ENCODE measurements around the gene RNF5.
"Not testable (repeated sequence)": the region's sequence is repeated elsewhere in the genome, so short reads cannot be mapped to it uniquely, and the experiment has no call there.

RNF5 gene

DNA sequence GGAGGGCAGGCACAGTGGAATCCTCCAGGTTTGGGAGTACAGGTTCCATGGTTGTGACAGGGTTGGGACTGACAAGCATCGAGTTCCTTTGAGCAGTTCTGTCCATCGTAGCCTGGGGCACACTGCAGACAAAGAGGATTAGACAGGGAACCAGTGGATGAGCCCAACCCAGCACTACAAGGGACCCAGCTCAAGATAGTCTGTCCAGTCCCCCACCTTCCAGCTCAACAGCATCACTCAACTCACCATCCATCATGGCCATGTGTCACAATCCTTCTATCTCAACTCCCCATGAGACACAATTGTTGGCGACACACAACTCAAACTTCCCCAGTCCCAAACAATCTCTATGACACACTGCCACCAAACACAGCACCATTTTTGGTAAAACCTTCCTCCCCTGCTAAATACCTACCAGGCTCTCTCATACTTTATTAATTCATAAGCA is 26.1 kb downstream of the RNF5 start:
- no peak for DNase-seq (ENCODE audit: low read depth in 2 of 2)

DNA sequence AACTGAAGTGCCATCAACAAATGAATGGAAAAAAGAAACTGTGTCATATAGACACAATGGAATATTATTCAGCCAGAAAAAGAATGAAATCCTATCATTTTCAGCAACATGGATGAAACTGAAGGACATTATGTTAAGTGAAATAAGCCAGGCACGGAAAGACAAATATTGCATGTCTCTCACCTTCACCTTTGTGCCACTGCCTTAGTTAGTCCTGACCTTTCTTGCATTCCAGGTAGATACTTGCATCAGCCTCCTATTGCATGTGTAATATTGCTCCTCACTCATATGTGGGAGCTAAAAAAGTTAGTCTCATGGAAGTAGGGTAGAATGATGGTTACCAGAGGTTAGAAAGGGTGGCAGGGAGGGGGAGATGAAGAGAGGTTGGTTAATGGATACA is 30.8 kb downstream of the RNF5 start:
- no peak for DNase-seq (ENCODE audit: low read depth in 2 of 2)

DNA sequence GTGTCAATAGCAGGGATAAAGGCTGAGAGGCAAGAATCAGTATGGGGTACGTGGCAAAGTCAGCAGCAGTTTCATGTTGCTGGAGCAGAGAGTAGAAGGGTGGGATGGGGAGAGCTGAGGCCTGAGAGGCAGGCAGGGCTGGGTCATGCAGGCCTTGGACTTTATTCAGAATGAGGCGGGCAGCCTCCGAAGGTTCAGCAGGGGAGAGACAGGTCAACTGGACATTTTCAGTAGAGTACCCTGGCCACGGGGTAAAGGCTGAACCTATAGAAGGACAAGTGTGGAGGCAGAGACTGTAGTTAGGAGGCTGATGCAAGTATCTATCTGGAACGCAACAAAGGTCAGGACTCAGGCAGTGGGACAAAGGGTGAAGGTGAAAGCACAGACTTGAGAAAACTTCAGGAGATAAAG is 32.0 kb downstream of the RNF5 start:
- DNase-seq (ENCODE audit: low read depth in 2 of 2): no peak

GRCh38 chr6:32211432-32211831 is 33.2 kb downstream of the RNF5 start:
- DNase-seq (ENCODE audit: low read depth in 2 of 2): not testable (repeated sequence)

GRCh38 chr6:32212076-32212760 is 34.0 kb downstream of the RNF5 start:
- no peak for DNase-seq (ENCODE audit: low read depth in 2 of 2)

DNA sequence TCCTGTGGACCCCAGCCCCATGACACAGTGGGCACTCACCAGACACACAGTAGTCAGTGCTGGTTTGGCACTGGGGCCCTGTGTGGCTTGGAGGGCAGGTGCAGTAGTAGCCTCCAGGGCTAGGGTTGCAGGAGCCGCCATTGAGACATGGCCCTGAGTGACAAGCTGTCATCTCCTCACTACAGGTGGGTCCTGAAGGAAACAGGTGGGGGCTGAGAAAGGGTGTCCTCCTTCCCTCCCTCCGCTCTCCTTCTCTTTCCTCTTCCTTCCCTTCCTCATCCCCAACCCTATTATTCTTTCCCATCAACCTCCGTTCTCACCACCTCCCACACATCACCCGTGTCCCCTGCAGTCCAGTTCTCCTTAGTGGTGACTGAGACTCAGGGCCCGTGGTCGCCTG is 35.4 kb downstream of the RNF5 start:
- DNase-seq (ENCODE audit: low read depth in 2 of 2): no peak

DNA sequence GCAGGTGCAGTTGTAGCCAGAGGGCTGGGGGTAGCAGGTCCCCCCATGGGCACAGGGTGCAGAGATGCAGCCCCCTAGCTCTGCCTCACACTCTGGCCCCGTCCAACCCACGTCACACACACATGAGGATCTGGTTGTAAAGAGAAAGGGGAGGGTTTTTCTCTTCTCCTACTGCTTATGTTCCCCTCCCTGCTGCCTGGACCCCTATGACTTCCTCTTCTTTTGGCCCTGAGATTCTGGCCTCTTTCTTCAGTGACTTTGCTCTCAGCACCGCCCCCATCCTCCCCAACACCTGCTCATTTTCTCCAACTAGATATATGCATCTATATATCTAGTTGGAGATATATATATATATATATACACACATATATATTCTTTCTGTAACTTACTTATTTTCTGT is 35.9 kb downstream of the RNF5 start:
- DNase-seq (ENCODE audit: low read depth in 2 of 2): no peak

GRCh38 chr6:32215617-32216016 is 37.4 kb downstream of the RNF5 start:
- no peak for DNase-seq (ENCODE audit: low read depth in 2 of 2)

DNA sequence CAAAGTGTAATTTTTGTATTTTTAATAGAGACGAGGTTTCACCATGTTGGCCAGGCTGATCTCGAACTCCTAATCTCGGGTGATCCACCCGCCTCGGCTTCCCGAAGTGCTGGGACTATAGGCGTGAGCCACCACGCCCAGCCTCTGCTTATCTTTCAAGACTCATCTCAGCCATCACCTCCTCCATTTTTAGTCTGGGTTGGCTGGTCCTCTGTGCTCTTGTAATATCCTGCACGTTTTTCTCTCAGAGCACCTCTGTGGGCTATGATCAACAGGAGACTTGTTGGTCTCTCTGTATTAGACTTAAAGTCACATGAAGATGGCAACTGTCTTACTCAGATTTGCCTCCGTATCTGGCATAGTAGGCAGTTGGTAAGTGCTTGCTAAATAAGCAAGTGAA is 38.1 kb downstream of the RNF5 start:
- no peak for DNase-seq (ENCODE audit: low read depth in 2 of 2)

DNA sequence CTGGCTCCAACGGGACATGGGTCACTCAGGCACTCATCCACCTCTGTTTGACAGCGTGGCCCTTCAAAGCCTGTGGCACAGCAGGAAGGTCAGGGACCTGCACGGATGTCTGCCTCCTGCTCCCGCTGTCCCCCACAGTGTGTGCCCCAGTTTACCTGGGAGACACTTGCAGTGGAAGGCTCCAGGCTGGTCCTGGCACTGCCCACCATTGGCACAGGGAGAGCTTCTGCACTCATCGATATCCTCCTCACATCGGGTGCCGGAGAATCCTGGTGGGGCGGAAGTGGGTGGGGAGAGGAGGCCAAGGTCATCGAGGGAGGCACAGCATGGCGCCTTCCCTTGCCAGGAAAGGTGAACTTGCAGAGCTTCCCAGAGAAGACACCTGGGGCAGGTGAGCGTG is 38.8 kb downstream of the RNF5 start:
- no peak for DNase-seq (ENCODE audit: low read depth in 2 of 2)

DNA sequence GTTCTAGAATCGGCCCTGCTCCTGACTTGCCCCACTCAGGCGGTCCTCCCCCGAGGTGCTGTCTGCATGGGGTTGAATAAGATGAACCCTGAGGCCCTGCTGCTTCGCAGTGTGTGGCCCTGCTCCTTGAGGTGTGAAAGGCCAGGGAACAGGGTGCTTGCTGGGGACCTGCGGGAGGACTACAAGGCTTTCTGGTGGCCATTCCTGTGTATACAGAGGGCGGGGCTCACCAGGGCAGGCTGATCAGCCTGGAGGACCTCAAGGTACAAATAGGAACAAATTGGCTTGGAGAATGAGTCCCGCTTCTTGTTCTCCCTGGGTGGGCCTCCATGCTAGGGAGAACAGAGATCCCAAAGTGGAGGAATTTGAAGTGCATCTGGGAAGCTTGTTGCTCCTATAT is 40.0 kb downstream of the RNF5 start:
- DNase-seq (ENCODE audit: low read depth in 2 of 2): no peak

DNA sequence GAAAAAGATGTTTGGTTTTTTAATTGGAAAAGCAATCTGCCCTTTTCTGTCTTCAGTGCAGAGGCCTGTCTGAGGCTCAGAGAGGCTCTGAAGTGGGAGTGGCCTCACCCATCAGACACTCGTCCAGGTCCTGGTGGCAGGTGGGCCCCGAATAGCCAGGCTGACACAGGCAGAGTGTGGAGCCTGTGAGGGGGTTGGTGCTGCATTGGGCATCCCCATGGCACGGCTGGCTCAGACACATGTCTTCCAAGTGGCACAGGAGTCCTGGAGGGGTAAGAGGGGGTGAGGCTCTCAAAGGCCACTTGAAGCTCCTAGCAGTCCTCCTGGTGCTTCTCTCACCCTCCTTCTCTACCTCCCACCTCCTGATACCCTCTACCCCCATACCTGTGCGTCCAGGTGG is 41.8 kb downstream of the RNF5 start:
- no peak for DNase-seq (ENCODE audit: low read depth in 2 of 2)

DNA sequence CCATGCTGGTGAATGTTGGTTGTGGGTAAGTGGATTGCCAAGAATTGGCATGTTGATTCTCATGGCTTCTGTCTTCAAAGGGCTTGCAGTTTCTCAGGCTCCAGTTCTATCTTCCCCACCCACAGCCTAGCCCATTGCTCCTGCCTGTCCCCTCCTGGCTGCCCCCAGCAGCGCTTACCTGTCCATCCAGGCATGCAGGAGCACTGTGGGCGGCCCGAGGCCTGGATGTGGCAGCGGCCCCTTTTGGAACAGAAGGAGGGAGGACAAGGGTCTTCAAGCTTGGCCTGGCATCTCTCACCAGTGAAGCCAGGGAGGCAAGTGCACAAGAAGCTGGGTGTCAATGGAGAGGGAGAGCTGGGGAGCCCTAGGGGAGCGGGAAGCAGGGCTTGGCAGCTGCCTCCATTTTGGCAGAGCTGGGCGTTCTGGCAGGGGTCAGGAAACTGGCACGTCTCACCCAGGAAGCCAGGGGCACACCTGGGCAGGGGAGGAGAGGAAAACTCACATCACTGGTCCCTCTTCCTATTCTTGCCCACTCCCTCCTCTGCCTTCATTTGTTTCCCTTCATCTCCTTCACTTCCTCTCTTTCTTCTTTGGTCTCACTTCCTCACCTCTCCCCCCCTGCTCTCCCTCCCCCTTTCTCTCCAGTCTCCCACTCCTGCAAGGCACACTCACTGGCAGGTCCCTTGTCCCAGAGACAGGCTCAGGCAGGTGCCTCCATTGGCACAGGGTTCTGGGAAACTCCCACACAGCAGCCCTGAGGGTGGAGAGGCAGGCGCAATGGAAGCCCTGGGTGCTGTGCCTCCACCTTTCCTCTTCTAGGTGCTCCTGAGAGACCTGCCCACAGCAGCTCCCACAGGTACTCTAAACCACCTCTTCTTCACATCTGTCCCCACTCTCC is 44.4 kb downstream of the RNF5 start:
- no peak for DNase-seq (ENCODE audit: low read depth in 2 of 2)

GRCh38 chr6:32223258-32224235 is 45.3 kb downstream of the RNF5 start, which contains the start of gene NOTCH4:
NOTCH4 (minus strand) TSS chr6:32224067; CDS start chr6:32223928, 139 bp downstream.
- DNase-seq (ENCODE audit: low read depth in 2 of 2): no peak

DNA sequence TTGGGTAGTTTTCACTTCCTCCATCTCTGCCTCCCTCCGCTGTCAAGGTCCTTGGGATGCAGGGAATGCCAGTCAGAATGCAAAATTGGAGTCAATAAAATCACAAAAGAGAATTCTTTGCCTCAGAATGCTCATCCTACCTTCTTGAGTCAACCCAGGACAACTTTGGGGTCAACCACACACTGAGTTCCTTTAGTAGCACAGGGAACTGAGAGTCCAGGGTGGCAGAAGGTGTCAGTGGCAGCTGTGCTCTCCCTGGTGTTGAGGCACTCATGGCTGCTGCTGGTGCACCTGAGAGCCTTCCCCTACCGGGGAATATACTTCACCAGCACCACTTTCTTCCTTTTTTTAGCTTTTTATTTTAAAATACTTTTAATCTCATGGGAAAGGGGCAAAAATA is 46.5 kb downstream of the RNF5 start:
- DNase-seq (ENCODE audit: low read depth in 2 of 2): no peak

- DNase-seq (ENCODE audit: low read depth in 2 of 2): no peak
These were observed 48.2 kb downstream of the RNF5 start for GRCh38 chr6:32226434-32226833.
